ENCODE data around the gene DENND2A.

Gene DENND2A, protein sequence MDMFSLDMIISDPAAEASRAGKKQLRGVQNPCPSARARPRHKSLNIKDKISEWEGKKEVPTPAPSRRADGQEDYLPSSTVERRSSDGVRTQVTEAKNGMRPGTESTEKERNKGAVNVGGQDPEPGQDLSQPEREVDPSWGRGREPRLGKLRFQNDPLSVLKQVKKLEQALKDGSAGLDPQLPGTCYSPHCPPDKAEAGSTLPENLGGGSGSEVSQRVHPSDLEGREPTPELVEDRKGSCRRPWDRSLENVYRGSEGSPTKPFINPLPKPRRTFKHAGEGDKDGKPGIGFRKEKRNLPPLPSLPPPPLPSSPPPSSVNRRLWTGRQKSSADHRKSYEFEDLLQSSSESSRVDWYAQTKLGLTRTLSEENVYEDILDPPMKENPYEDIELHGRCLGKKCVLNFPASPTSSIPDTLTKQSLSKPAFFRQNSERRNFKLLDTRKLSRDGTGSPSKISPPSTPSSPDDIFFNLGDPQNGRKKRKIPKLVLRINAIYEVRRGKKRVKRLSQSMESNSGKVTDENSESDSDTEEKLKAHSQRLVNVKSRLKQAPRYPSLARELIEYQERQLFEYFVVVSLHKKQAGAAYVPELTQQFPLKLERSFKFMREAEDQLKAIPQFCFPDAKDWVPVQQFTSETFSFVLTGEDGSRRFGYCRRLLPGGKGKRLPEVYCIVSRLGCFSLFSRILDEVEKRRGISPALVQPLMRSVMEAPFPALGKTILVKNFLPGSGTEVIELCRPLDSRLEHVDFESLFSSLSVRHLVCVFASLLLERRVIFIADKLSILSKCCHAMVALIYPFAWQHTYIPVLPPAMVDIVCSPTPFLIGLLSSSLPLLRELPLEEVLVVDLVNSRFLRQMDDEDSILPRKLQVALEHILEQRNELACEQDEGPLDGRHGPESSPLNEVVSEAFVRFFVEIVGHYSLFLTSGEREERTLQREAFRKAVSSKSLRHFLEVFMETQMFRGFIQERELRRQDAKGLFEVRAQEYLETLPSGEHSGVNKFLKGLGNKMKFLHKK

DNA sequence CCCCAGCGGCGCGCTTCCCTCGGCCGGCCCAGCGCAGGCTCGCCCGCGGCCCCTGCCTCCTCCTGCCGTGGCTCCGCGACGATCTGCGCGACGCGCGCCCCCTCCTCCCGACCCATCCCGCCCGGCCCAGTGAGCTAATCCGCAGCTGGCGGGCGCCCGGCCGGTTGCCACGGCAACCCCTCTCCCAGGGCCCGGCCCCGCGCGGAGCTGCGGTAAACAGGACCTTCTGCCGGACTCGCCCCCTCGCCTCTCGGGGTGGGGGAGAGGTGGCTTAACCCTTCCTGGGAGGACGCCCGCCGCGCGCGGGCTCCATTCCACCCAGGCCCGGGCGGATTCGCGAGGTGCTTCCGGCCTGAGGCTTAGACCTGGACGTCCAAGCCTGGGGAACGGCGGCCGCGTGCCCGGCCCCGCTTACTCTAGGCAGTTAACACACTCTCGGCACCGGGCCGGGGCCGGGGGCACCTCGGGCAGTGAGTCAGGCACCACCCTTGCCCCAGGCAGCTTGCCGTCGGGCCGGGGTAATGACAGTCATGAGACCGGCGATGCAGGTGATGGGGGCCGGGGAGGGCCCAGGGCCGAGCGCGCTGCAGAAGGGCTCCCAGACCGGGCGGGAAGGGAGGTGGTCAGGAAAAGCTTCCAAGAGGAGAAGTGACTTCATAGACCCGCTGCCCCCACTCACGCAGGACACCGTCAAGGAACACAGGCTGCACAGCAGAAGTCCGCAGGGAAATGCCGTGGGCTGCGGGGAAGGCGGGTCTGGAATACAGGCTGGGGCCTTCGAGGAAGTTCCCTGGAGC, at the start of gene DENND2A:
TSS of gene DENND2A (minus strand) at position 87 of the 797 bp plus-strand sequence. CDS start 38,416 bp downstream, outside the sequence.
- no peaks in the 10 kb centered on the region for H3K9me3 ChIP-seq (ENCODE audit: control insufficient read depth in 1 of 2, low read length in 2 of 2)

DNA sequence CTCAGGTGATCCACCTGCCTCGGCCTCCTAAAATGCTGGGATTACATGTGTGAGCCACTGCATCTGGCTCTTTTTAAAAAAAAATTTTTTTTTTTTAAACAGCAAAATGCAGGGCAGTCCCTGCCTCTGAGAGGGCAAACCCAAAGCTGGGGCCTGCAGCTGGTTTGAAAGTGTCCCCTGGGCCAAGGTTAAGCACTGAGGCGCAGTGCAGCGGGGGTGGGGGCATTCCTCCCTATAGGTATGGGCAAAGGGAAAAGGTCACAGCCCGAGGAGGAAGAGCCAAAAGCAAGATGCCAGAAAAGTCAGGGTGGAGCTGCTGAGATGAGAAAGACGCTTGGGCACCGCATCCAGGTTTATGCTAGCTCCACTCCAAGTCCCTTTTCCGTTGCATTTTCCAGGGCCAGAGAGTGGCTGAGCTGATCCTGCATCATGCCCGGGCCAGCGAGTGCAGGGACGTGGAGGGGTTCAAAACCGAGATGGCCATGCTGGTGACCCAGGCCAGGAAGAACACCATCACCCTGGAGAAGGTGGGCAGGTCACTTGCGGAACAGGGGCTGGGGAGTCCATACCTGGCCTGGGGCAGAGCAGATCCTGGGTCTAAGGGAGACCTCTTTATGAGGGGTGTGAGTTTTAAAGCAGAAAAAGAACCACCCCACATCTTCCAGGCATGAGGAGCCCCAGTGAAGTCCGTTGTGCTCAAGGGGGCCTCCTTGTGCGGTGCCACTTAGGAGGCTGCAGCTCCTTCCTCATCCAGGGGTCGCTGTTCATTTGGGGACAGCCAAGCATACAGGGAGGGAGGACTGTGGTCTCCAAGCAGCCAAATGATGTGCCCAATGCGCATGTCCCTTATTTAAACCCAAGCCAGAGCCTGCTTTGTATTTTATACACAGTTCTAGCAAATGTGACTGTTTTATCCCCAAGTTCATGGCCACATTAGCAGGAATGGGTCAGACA, 48.9 kb upstream of the DENND2A start:
- H3K4me3 ChIP-seq (ENCODE audit: low read depth in 1 of 2, low read length in 2 of 2), result no peak overlapping the region
- H3K27ac ChIP-seq (ENCODE audit: low read depth, low read length), result no peak overlapping the region
- H3K27me3 ChIP-seq (ENCODE audit: control insufficient read depth in 1 of 2, insufficient read depth in 2 of 2, low read length in 2 of 2), result no peaks in the 10 kb centered on the region
- no peak overlapping the region for H3K9ac ChIP-seq (ENCODE audit: low read depth in 1 of 2, low read length in 2 of 2)
- H3K9me3 ChIP-seq (ENCODE audit: control insufficient read depth in 1 of 2, low read length in 2 of 2), result no peaks in the 10 kb centered on the region
- H3K4me1 ChIP-seq (ENCODE audit: control insufficient read depth in 1 of 2, insufficient read depth in 2 of 2, low read length in 2 of 2), result no peaks in the 10 kb centered on the region
- H3K36me3 ChIP-seq (ENCODE audit: control insufficient read depth in 1 of 2, insufficient read depth in 2 of 2, low read length in 2 of 2), result peaks cover 12 to 31% of the 10 kb centered on the region in 2 donors

More for the DNA sequence above, at the start of gene DENND2A:
- Histone ChIP-seq H3K9ac (ENCODE audit: low read depth in 1 of 2, low read length in 2 of 2) (peak within 1 kb of the TSS in 1 of 2 donors; percentile 12), H3K27me3 (ENCODE audit: control insufficient read depth in 1 of 2, insufficient read depth in 2 of 2, low read length in 2 of 2) (peaks cover 28 to 34% of the 10 kb centered on the region in 2 donors), H3K4me1 (ENCODE audit: control insufficient read depth in 1 of 2, insufficient read depth in 2 of 2, low read length in 2 of 2) (peaks cover 3 to 8% of the 10 kb centered on the region in 2 donors), H3K36me3 (ENCODE audit: control insufficient read depth in 1 of 2, insufficient read depth in 2 of 2, low read length in 2 of 2) (no peaks in the 10 kb centered on the region), H3K27ac (ENCODE audit: low read depth, low read length) (peak within 1 kb of the TSS; percentile 63), H3K4me3 (ENCODE audit: low read depth in 1 of 2, low read length in 2 of 2) (peak within 1 kb of the TSS; percentile 62 to 70)

DNA sequence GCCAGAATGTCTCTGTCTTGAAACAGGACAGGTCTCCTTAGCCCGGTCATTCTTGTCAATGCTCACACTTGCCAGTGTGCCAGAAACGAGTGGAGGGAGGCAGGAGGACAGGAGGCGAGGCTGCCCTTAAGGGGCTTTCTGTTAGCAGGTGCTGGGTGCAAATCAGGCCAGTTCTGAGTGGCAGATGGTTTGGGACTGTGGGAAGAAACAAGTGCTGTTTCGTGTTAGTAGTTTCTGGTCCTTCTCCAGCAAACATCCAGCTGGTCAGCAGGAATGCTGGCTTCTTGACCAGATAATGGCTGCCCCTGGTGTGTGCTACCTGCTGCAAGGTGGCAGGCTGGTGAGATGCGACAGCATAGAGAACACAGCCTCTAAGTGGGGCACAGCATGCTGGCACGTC, 47.7 kb upstream of the DENND2A start:
- no peak overlapping the region for H3K9ac ChIP-seq (ENCODE audit: low read depth in 1 of 2, low read length in 2 of 2)
- H3K9me3 ChIP-seq (ENCODE audit: control insufficient read depth in 1 of 2, low read length in 2 of 2), result no peaks in the 10 kb centered on the region
- peaks cover 12 to 31% of the 10 kb centered on the region in 2 donors for H3K36me3 ChIP-seq (ENCODE audit: control insufficient read depth in 1 of 2, insufficient read depth in 2 of 2, low read length in 2 of 2)
- no peaks in the 10 kb centered on the region for H3K4me1 ChIP-seq (ENCODE audit: control insufficient read depth in 1 of 2, insufficient read depth in 2 of 2, low read length in 2 of 2)
- H3K27ac ChIP-seq (ENCODE audit: low read depth, low read length), result no peak overlapping the region
- H3K4me3 ChIP-seq (ENCODE audit: low read depth in 1 of 2, low read length in 2 of 2), result no peak overlapping the region
- no peaks in the 10 kb centered on the region for H3K27me3 ChIP-seq (ENCODE audit: control insufficient read depth in 1 of 2, insufficient read depth in 2 of 2, low read length in 2 of 2)

DNA sequence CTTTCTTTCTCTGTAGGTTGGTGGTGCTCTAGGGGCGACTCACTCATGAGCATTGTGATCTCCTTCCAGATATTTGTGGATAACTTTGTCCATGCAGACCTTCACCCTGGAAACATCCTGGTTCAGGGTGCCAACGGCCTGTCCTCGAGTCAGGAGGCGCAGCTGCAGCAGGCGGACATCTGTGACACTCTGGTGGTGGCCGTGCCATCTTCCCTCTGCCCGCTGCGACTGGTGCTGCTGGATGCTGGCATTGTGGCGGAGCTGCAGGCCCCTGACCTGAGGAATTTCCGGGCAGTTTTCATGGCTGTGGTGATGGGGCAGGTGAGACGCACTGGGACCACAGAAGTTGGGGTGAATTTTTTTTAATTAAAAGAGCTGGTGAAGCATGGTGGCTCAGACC, 46.3 kb upstream of the DENND2A start:
- peaks cover 9 to 32% of the 10 kb centered on the region in 2 donors for H3K36me3 ChIP-seq (ENCODE audit: control insufficient read depth in 1 of 2, insufficient read depth in 2 of 2, low read length in 2 of 2)
- no peaks in the 10 kb centered on the region for H3K4me1 ChIP-seq (ENCODE audit: control insufficient read depth in 1 of 2, insufficient read depth in 2 of 2, low read length in 2 of 2)
- no peak overlapping the region for H3K4me3 ChIP-seq (ENCODE audit: low read depth in 1 of 2, low read length in 2 of 2)
- no peaks in the 10 kb centered on the region for H3K27me3 ChIP-seq (ENCODE audit: control insufficient read depth in 1 of 2, insufficient read depth in 2 of 2, low read length in 2 of 2)
- no peak overlapping the region for H3K9ac ChIP-seq (ENCODE audit: low read depth in 1 of 2, low read length in 2 of 2)
- H3K27ac ChIP-seq (ENCODE audit: low read depth, low read length), result no peak overlapping the region
- H3K9me3 ChIP-seq (ENCODE audit: control insufficient read depth in 1 of 2, low read length in 2 of 2), result no peaks in the 10 kb centered on the region

DNA sequence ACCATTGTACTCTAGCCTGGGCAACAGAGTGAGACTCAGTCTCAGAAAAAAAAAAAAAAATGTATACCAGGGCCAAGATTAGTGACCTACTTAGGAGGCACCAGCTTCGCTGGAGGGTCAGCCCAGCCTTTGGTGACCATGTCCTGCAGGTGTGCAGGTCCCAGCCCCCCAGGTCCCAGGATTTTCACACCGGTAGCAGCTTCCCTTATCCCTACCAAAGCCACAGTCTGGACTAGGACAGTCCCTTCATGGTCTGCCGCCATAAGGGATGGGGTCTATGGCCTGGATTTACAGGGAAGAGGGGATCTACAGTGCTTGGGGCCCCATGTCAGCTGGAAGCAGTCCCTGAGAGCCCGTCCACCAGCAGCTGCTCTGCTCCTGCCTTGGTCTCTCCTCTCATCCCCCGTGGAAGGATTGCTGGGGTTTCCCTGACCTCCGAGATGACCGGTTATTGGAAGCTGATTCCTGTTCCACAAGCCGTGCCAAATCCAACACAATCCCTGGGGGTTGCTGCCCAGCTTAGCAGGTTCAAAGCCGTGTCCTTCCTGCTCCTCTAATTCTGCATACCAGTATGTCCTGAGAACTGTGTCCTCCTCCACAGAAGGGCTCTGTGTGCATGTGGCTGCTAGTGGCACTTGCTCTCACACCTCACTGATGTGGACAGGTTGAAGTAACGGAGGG, 44.9 kb upstream of the DENND2A start:
- Histone ChIP-seq H3K36me3 (ENCODE audit: control insufficient read depth in 1 of 2, insufficient read depth in 2 of 2, low read length in 2 of 2) (peaks cover 7 to 33% of the 10 kb centered on the region in 2 donors), H3K4me3 (ENCODE audit: low read depth in 1 of 2, low read length in 2 of 2) (no peak overlapping the region), H3K27me3 (ENCODE audit: control insufficient read depth in 1 of 2, insufficient read depth in 2 of 2, low read length in 2 of 2) (no peaks in the 10 kb centered on the region), H3K9ac (ENCODE audit: low read depth in 1 of 2, low read length in 2 of 2) (no peak overlapping the region), H3K4me1 (ENCODE audit: control insufficient read depth in 1 of 2, insufficient read depth in 2 of 2, low read length in 2 of 2) (no peaks in the 10 kb centered on the region), H3K9me3 (ENCODE audit: control insufficient read depth in 1 of 2, low read length in 2 of 2) (no peaks in the 10 kb centered on the region), H3K27ac (ENCODE audit: low read depth, low read length) (no peak overlapping the region)

DNA sequence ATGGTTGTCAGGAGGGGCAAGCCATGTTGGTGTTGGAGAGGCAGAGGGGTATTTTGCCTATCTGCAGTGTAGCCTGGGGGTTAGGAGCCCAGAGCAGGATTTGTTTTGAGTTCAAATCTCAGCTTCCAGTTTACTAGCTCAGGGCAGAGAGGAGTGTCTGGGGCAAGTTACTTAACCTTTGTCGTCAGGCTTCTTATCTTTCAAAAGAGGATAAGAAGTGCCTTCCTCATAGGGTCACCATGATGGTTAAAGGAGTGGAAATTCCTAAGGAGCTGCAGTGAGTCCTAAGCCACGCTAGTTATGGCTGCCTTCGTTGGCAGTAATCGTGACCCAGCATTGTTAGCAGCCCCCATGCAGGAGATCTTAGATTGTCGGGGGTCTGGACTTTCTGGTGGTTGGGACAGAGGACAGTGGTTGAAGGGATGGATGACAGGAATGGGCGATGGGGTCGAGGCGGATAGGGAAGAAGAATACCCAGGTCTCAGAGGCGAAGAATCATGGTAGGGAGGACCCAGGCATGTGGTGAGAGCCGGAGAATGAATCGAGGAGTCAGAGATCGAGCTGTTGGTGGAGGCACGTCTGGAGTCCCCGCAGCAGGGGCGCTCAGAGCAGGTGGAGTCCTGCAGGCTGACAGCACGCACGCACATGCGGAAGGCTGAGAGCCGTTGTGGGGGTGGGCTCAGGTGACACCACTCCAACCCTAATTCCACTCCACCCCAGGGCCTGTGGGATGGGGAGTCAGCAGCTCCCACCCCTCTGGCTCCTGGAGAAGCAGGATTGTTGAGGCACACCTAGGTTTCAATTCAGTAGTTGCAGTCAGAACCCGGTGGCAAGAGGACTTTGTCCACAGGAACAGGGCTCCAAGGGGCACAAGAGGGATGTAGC, 43.7 kb upstream of the DENND2A start:
- no peaks in the 10 kb centered on the region for H3K27me3 ChIP-seq (ENCODE audit: control insufficient read depth in 1 of 2, insufficient read depth in 2 of 2, low read length in 2 of 2)
- no peak overlapping the region for H3K9ac ChIP-seq (ENCODE audit: low read depth in 1 of 2, low read length in 2 of 2)
- H3K9me3 ChIP-seq (ENCODE audit: control insufficient read depth in 1 of 2, low read length in 2 of 2), result no peaks in the 10 kb centered on the region
- no peaks in the 10 kb centered on the region for H3K4me1 ChIP-seq (ENCODE audit: control insufficient read depth in 1 of 2, insufficient read depth in 2 of 2, low read length in 2 of 2)
- peaks cover 1 to 32% of the 10 kb centered on the region in 2 donors for H3K36me3 ChIP-seq (ENCODE audit: control insufficient read depth in 1 of 2, insufficient read depth in 2 of 2, low read length in 2 of 2)
- no peak overlapping the region for H3K4me3 ChIP-seq (ENCODE audit: low read depth in 1 of 2, low read length in 2 of 2)
- H3K27ac ChIP-seq (ENCODE audit: low read depth, low read length), result no peak overlapping the region

DNA sequence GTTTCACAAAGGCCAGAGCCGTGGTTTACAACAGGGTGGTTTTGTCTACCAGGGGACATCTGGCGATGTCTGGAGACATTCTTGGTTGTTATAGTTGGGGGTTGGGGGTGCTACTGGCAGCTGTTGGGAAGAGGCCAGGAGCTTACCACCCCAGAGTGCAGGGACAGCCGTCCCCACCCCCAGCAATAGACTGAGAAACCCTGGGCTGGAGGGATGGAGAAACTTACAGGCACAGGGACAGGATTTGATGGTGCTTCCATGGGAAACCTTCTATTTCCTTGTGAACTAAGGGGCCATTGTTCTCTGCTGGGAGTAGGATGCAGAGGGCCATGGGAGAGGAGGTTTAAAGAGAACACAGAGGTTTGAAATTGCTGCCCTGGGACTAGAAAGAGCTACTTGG, 43.0 kb upstream of the DENND2A start:
- H3K36me3 ChIP-seq (ENCODE audit: control insufficient read depth in 1 of 2, insufficient read depth in 2 of 2, low read length in 2 of 2), result peaks cover 0 to 37% of the 10 kb centered on the region in 2 donors
- no peaks in the 10 kb centered on the region for H3K9me3 ChIP-seq (ENCODE audit: control insufficient read depth in 1 of 2, low read length in 2 of 2)
- H3K9ac ChIP-seq (ENCODE audit: low read depth in 1 of 2, low read length in 2 of 2), result no peak overlapping the region

DNA sequence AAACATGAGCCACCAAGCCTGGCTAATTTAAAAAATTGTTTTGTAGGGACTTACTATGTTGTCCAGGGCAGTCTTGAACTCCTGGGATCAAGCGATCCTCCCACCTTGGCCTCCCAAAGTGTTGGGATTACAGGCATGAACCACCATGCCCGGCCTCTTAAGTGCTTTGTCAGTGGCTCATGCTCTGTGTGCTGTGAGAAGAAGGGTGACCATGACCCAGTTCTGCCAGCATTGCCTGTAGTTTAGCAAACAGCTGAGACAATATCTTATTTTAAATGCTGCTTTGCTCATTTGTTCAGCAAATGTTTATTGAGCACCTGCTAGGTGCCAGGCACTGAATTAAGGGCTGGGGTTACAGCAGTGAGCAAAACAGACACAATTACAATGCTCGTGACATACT, 41.2 kb upstream of the DENND2A start:
- Histone ChIP-seq H3K4me1 (ENCODE audit: control insufficient read depth in 1 of 2, insufficient read depth in 2 of 2, low read length in 2 of 2) (no peaks in the 10 kb centered on the region), H3K9ac (ENCODE audit: low read depth in 1 of 2, low read length in 2 of 2) (no peak overlapping the region), H3K27ac (ENCODE audit: low read depth, low read length) (no peak overlapping the region), H3K27me3 (ENCODE audit: control insufficient read depth in 1 of 2, insufficient read depth in 2 of 2, low read length in 2 of 2) (no peaks in the 10 kb centered on the region), H3K36me3 (ENCODE audit: control insufficient read depth in 1 of 2, insufficient read depth in 2 of 2, low read length in 2 of 2) (peaks cover 0 to 32% of the 10 kb centered on the region in 2 donors), H3K4me3 (ENCODE audit: low read depth in 1 of 2, low read length in 2 of 2) (no peak overlapping the region), H3K9me3 (ENCODE audit: control insufficient read depth in 1 of 2, low read length in 2 of 2) (no peaks in the 10 kb centered on the region)

More for the DNA sequence above, 43.0 kb upstream of the DENND2A start:
- no peak overlapping the region for H3K4me3 ChIP-seq (ENCODE audit: low read depth in 1 of 2, low read length in 2 of 2)
- H3K27ac ChIP-seq (ENCODE audit: low read depth, low read length), result no peak overlapping the region
- H3K4me1 ChIP-seq (ENCODE audit: control insufficient read depth in 1 of 2, insufficient read depth in 2 of 2, low read length in 2 of 2), result no peaks in the 10 kb centered on the region
- H3K27me3 ChIP-seq (ENCODE audit: control insufficient read depth in 1 of 2, insufficient read depth in 2 of 2, low read length in 2 of 2), result no peaks in the 10 kb centered on the region

Measured in duodenal mucosa (tissue), 2 donors.